Spleen (tissue), 7 donors: ENCODE results near the gene JOSD2.

Experiments used
- CTCF ChIP-seq, 11 experiments: fragments of 200-600 bp in 7 of 11; fragments of 450-650 bp in 4 of 11; sonication (generic) in 4 of 11; IDR thresholded peaks in 8 of 11; conservative IDR thresholded peaks in 3 of 11; 1 replicate in 7 of 11; 2 replicates in 4 of 11; pipeline versions ENCODE4 v1.4.0 to v1.8.0; 2016 to 2021; ENCODE audit warnings: antibody characterized with exemption in 11 of 11, inconsistent platforms in 4 of 11, mild to moderate bottlenecking in 1 of 11
- POLR2A ChIP-seq, 3 donors: fragments of 450-650 bp; IDR thresholded peaks; one replicate each; pipeline ENCODE4 v1.5.1; 2017; ENCODE audit warnings: antibody characterized with exemption in 3 of 3, mild to moderate bottlenecking in 1 of 3
- donor health status: DM: no; HTN: no; CAD: no; lungs with moderate emphysema.
- donor health status: DM: no; HTN: no; CAD: no.
- donor health status: DM: no; HTN: no; CAD: no.

GRCh38 chr19:50522881-50523280, 11.9 kb upstream of the JOSD2 start:
- TF ChIP-seq CTCF (IDR thresholded peaks at IDR 0.05 in 8 of 11, conservative IDR thresholded peaks at IDR 0.05 in 3 of 11) (no peak), POLR2A (IDR thresholded peaks at IDR 0.05) (no peak)
